ENCODE data around the gene PIGP. TPM values are rescaled to one million over a fixed set of nuclear protein-coding genes. Genes with fewer than 3 reads are reported as not detected.

Gene PIGP
- total and polyA plus RNA-seq, 2 of the 13 experiments (the other 11 are each of a cell fraction or from before 2014, with no cell fraction given): 14.8 to 33.4 TPM

- peak; percentile 63; the same call in 1 of the 2 replicates for TF ChIP-seq HMGXB3 (CRISPR knock-in tag; IDR thresholded peaks at IDR 0.05; ENCODE audit: borderline replicate concordance)
- peak in 1 of 2 experiments; percentile 55; a peak in 1 of 4 replicates for TF ChIP-seq ATF4 (CRISPR knock-in tag; IDR thresholded peaks at IDR 0.05)
- TF ChIP-seq NCOR1 (IDR thresholded peaks at IDR 0.05; ENCODE audit: borderline replicate concordance, low read length): peak; percentile 67
- no peak for TF ChIP-seq ZNF704 (CRISPR knock-in tag; IDR thresholded peaks at IDR 0.05; ENCODE audit: borderline replicate concordance)
- TF ChIP-seq ZKSCAN8 (CRISPR knock-in tag; IDR thresholded peaks at IDR 0.05; ENCODE audit: borderline replicate concordance): peak; percentile 43; the same call in 1 of the 2 replicates
- no peak; the same call in 1 of the 2 replicates for TF ChIP-seq ZNF7 (CRISPR knock-in tag; IDR thresholded peaks at IDR 0.05)
- peak; percentile 39; the same call in 1 of the 2 replicates for TF ChIP-seq SIX1 (CRISPR knock-in tag; IDR thresholded peaks at IDR 0.05; ENCODE audit: borderline replicate concordance)
- TF ChIP-seq SKIL (CRISPR knock-in tag; IDR thresholded peaks at IDR 0.05; ENCODE audit: borderline replicate concordance): 0 out of 2 replicates have a peak, but pooled peaks have one; percentile 29
- TF ChIP-seq HOXA3 (CRISPR knock-in tag; IDR thresholded peaks at IDR 0.05): peak; percentile 61
- TF ChIP-seq SOX13 (IDR thresholded peaks at IDR 0.05): peak; percentile 76
- TF ChIP-seq SOX13 (CRISPR knock-in tag; conservative IDR thresholded peaks at IDR 0.05 in 1 of 2, IDR thresholded peaks at IDR 0.05 in 1 of 2): peak in 1 of 2 experiments; percentile 93; a peak in 2 of 4 replicates
- TF ChIP-seq ZNF709 (CRISPR knock-in tag; IDR thresholded peaks at IDR 0.05): no peak
- no peak for TF ChIP-seq ZNF484 (CRISPR knock-in tag; IDR thresholded peaks at IDR 0.05; ENCODE audit: borderline replicate concordance, low read depth)
- no peak for TF ChIP-seq ZNF597 (CRISPR knock-in tag; IDR thresholded peaks at IDR 0.05)
- TF ChIP-seq PCBP2 (optimal IDR thresholded peaks at IDR 0.05; ENCODE audit: low read depth, low read length, poor library complexity, severe bottlenecking): no peak
These were observed 10.1 kb upstream of the PIGP start (continued) for GRCh38 chr21:37082856-37083528.
